ENCODE data around the gene CRABP2.

Gene CRABP2

GRCh38 chr1:156691665-156692440, 13.5 kb downstream of the CRABP2 start:
- H3K4me3 ChIP-seq (ENCODE audit: low read depth, low read length) = no peak overlapping the region
- TF ChIP-seq MAX (IDR thresholded peaks at IDR 0.05; ENCODE audit: low read depth, low read length) (no peak), POLR2A (IDR thresholded peaks at IDR 0.05; ENCODE audit: extremely low read depth, insufficient read length) (no peak), CTCF (IDR thresholded peaks at IDR 0.05; ENCODE audit: low read depth, low read length) (no peak), MYC (IDR thresholded peaks at IDR 0.05; ENCODE audit: low read depth, low read length) (no peak)
- DNase-seq (ENCODE audit: low read depth) = peak; percentile 62

- no peak overlapping the region for H3K4me3 ChIP-seq (ENCODE audit: low read depth, low read length)
- TF ChIP-seq MAX (IDR thresholded peaks at IDR 0.05; ENCODE audit: low read depth, low read length) = no peak
- TF ChIP-seq CTCF (IDR thresholded peaks at IDR 0.05; ENCODE audit: low read depth, low read length) = no peak
- TF ChIP-seq POLR2A (IDR thresholded peaks at IDR 0.05; ENCODE audit: extremely low read depth, insufficient read length) = no peak
- TF ChIP-seq MYC (IDR thresholded peaks at IDR 0.05; ENCODE audit: low read depth, low read length) = no peak
- no peak for DNase-seq (ENCODE audit: low read depth)
Measured at GRCh38 chr1:156691191-156691590, 14.2 kb downstream of the CRABP2 start.

GRCh38 chr1:156690675-156691036, 14.7 kb downstream of the CRABP2 start:
- no peak for TF ChIP-seq MAX (IDR thresholded peaks at IDR 0.05; ENCODE audit: low read depth, low read length)
- no peak for DNase-seq (ENCODE audit: low read depth)
- H3K4me3 ChIP-seq (ENCODE audit: low read depth, low read length) = no peak overlapping the region

DNA sequence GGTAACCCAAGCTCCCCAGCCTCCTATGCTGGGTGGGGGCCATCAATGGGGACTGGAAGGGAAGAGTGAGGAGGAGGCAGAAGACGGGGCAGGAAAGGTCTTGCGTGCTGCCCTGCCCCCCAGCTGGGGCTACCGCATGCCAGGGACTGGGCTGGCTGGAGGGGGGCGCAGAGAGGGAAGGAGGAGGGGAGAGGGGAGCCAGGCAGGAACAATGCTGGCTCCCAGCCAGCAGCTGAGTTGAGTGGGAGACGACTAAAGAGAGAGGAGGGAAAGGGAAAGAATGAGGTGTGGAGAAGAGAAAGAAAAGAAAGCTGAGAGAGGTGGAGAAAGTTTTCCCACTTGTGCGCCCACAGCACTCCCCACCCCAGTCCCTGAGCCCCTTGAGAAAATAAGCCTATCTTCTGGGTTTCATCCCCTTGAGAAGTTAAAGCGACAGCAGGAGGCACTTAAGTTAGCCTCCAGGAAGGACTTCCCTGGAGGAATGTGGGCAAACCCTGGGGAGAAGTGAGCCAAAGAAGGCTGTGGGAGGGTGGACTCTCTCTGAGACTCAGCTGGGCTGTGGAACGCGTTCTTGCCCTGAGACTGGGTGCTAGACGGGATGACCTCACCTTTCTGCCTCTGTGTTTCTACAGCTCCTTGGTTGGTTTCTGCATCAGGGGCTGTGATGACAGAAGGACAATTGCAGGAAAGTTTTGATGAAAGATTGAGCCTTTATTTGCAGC, 15.3 kb downstream of the CRABP2 start:
- TF ChIP-seq POLR2A (IDR thresholded peaks at IDR 0.05; ENCODE audit: extremely low read depth, insufficient read length) = no peak
- TF ChIP-seq MAX (IDR thresholded peaks at IDR 0.05; ENCODE audit: low read depth, low read length) = no peak
- H3K4me3 ChIP-seq (ENCODE audit: low read depth, low read length) = no peak overlapping the region
- DNase-seq (ENCODE audit: low read depth) = no peak

GRCh38 chr1:156689035-156689952, 16.1 kb downstream of the CRABP2 start:
- H3K4me3 ChIP-seq (ENCODE audit: low read depth, low read length) = no peak overlapping the region
- DNase-seq (ENCODE audit: low read depth) = peak; percentile 85
- TF ChIP-seq POLR2A (IDR thresholded peaks at IDR 0.05; ENCODE audit: extremely low read depth, insufficient read length) (no peak), MAX (IDR thresholded peaks at IDR 0.05; ENCODE audit: low read depth, low read length) (no peak), MYC (IDR thresholded peaks at IDR 0.05; ENCODE audit: low read depth, low read length) (no peak), CTCF (IDR thresholded peaks at IDR 0.05; ENCODE audit: low read depth, low read length) (peak; percentile 87)

DNA sequence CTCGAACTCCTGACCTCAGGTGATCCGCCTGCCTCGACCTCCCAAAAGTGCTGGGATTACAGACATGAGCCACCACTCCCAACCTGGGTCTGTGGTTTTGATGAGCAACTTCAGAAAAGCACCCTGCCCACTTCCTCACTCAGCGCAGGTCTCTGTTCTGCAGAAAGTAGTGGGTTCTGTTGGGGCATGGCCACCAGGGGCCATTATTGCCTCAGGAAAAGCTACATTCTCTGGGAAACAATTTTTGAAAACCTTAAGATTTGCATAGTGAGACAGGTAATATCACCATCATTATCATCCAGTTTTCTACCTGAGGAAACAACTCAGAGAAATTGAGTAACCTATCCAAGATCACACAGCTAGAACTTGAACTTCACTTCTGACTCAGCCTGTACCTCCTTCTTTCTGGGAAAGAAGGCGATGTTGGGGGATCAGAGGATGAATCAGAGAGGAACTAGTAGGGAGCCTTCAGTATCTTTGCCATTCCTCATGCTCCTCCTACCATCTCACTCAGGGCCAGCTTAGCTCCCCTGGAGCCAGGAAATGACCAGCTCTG, 21.1 kb downstream of the CRABP2 start:
- peak; percentile 46 for DNase-seq (ENCODE audit: low read depth)
- TF ChIP-seq CTCF (IDR thresholded peaks at IDR 0.05; ENCODE audit: low read depth, low read length) (peak; percentile 22), MAX (IDR thresholded peaks at IDR 0.05; ENCODE audit: low read depth, low read length) (no peak)
- H3K4me3 ChIP-seq (ENCODE audit: low read depth, low read length) = no peak overlapping the region
